Mesothelial cell of epicardium (in vitro differentiated cells): ENCODE results near the gene HYDIN. TPM values are rescaled to one million over a fixed set of nuclear protein-coding genes. Genes with fewer than 3 reads are reported as not detected.

ENCODE experiments used
- DNase-seq, 2 experiments: peaks; one replicate each; pipeline ENCODE4 v3.0.0; 2021; ENCODE audit warnings: low spot score in 2 of 2; ENCODE audit not compliant: unreplicated experiment in 2 of 2
- H3K27ac Mint-ChIP-seq: 2 replicates; pipeline ENCODE4 v1.8.0; 2021; ENCODE audit warnings: mixed read lengths
- H3K27me3 Mint-ChIP-seq: 2 replicates; pipeline ENCODE4 v1.8.0; 2021; ENCODE audit warnings: low read depth, mixed read lengths
- H3K36me3 Mint-ChIP-seq: 2 replicates; pipeline ENCODE4 v1.8.0; 2021; ENCODE audit warnings: mixed read lengths
- H3K4me1 Mint-ChIP-seq: 2 replicates; pipeline ENCODE4 v1.8.0; 2021; ENCODE audit warnings: mixed read lengths
- H3K4me3 Mint-ChIP-seq: 2 replicates; pipeline ENCODE4 v1.8.0; 2021; ENCODE audit warnings: mild to moderate bottlenecking, moderate library complexity, mixed read lengths
- H3K9me3 Mint-ChIP-seq: 2 replicates; pipeline ENCODE4 v1.8.0; 2021; ENCODE audit warnings: mixed read lengths
- total RNA-seq: library from RNA; stranded (reverse); gene quantifications from 3 replicates; pipeline ENCODE4 v1.2.1, GENCODE V29; 2021
- TF ChIP-seq, protein P1 (sequence below): fragments of 200-600 bp; sonication (generic); IDR thresholded peaks from one replicate; pipeline ENCODE4 v1.5.0; 2021; ENCODE audit warnings: antibody characterized with exemption; ENCODE audit not compliant: unreplicated experiment

HYDIN gene
- total RNA-seq, 1 donor from 2014 or later: 0.72 TPM

DNA sequence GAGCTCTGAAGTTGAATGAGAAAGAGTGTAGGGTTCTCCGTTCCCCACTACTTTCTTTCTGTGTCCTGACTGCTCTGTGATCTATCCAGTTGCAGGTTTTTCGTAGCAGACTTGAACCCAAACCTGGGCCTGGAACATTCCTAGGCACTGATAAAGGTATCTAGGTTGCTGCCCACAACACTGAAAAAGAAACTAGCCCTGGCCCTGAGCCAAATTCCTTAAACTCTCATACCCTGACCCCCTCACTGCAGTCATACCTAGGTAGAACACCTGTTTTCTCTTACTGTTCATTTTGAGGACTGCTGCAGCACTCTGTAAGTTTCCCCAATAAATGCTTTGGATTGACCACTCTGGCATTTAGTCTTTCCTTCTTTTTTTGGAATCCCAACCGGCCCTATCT, 5.4 kb downstream of the HYDIN start:
- TF ChIP-seq, protein P1, sequence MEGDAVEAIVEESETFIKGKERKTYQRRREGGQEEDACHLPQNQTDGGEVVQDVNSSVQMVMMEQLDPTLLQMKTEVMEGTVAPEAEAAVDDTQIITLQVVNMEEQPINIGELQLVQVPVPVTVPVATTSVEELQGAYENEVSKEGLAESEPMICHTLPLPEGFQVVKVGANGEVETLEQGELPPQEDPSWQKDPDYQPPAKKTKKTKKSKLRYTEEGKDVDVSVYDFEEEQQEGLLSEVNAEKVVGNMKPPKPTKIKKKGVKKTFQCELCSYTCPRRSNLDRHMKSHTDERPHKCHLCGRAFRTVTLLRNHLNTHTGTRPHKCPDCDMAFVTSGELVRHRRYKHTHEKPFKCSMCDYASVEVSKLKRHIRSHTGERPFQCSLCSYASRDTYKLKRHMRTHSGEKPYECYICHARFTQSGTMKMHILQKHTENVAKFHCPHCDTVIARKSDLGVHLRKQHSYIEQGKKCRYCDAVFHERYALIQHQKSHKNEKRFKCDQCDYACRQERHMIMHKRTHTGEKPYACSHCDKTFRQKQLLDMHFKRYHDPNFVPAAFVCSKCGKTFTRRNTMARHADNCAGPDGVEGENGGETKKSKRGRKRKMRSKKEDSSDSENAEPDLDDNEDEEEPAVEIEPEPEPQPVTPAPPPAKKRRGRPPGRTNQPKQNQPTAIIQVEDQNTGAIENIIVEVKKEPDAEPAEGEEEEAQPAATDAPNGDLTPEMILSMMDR: no peak
- no peak overlapping the region for H3K27ac Mint-ChIP-seq
- H3K36me3 Mint-ChIP-seq: peaks cover 1% of the 10 kb centered on the region
- no peak overlapping the region for H3K4me3 Mint-ChIP-seq
- no peaks in the 10 kb centered on the region for H3K27me3 Mint-ChIP-seq
- DNase-seq: no peak
- H3K9me3 Mint-ChIP-seq: peaks cover 60% of the 10 kb centered on the region
- no peaks in the 10 kb centered on the region for H3K4me1 Mint-ChIP-seq

DNA sequence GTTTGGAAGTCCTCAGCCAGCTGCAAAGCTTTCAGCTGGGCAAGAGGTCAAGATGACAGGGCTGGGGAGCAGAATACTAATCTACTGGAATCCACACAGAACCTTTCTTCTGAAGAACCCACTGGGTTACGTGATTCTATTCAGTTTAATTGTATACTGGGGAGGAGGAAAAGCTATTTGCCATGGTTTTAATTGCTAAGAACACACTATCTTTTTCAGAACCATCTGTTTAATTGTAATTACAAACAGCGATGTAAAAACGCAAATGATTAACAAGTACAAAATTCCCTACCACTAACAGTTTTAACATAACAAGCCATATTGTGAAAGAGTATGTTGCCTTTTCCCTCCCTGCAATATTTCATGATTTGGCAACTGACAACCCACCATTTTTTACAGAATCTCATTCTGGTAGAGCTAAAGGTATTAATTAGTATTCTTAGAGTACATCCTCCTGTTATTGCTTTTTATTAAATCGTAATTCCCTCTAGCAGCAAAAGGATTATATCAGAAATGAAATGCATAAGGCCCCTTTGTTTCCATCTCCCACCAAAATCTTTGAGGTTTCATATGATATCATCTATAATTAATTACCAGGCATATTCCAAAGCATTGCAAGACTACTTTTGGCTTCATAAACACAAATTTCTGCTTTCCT, 12.1 kb downstream of the HYDIN start:
- TF ChIP-seq, protein P1: no peak
- DNase-seq: no peak
- Mint-ChIP-seq H3K36me3 (no peaks in the 10 kb centered on the region), H3K9me3 (peaks cover 18% of the 10 kb centered on the region), H3K27me3 (peaks cover 29% of the 10 kb centered on the region), H3K4me1 (peaks cover 7% of the 10 kb centered on the region), H3K4me3 (no peak overlapping the region), H3K27ac (no peak overlapping the region)

DNA sequence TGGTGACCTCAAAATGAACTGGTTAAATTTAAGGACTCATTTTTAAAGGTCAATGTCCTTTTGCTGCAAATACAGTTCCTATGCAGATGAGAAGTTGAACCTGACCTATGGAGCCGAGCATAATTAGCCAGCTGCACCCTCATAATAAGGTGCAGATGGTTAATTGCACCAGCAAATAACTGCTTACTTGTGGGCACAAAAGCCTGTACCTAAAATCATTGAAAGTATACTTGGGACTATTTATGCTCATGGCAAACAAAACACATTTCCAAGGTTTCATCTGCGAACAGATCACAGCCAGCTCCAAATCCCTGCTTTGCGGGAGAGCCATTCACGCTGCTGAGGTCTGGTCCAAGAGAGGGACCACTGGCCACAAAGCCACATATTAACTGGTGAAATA, 13.0 kb downstream of the HYDIN start:
- Mint-ChIP-seq H3K4me3 (no peak overlapping the region), H3K27ac (no peak overlapping the region), H3K27me3 (peaks cover 31% of the 10 kb centered on the region), H3K36me3 (no peaks in the 10 kb centered on the region), H3K9me3 (peaks cover 8% of the 10 kb centered on the region), H3K4me1 (peaks cover 7% of the 10 kb centered on the region)
- TF ChIP-seq, protein P1: no peak
- no peak for DNase-seq

DNA sequence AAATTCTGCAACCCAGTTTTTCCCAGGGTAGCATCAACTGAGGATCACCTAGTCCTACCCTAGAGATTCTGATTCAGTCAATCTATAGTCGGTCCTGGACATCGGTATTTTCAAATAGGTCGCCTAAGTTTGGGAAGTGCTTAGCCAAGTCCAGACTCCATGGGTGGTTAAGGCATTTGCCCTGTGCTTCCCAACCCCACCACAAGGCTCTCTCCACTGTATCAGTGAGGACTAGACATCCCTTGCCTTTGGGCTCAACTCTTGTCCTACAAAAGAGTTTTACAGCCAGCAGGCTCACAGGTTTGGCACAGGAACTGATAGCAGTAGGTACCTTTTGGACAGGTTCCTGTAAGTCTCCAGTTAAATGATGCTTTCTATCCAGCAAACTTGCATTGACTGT, 13.8 kb downstream of the HYDIN start:
- Mint-ChIP-seq H3K4me1 (peaks cover 7% of the 10 kb centered on the region), H3K9me3 (peaks cover 5% of the 10 kb centered on the region), H3K27ac (no peak overlapping the region), H3K27me3 (peaks cover 35% of the 10 kb centered on the region), H3K4me3 (no peak overlapping the region), H3K36me3 (no peaks in the 10 kb centered on the region)
- TF ChIP-seq, protein P1: no peak
- DNase-seq: no peak

DNA sequence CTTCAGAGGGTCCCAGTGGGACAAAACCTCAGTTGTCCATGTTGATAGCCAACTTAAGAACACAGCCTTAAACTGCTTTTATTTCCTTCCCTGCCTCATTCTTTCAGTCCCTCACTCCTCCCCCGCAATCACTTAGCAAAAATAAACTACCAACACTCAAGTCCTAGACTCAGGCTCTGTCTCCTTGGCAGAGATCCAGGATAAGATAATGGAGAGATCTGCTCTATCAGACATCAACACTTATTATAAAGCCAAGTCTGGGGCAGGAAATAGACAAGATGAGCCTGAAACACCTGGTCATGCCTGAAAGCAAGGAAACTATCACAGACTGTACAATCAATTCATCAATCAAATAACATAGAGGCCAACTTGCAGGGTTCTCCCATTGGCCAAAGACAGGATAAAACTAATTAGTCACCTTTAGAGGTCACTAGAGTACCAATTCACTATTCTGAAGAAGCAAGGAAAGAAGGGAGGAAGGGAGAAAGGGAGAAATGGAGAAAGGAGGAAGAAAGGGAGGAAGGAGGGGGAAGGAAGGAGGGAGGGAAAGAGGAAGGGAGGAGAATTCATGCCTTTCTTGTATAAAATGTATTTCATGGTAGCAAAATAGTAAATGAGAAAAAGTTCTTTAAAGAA, 15.7 kb downstream of the HYDIN start:
- peaks cover 7% of the 10 kb centered on the region for H3K4me1 Mint-ChIP-seq
- no peak overlapping the region for H3K27ac Mint-ChIP-seq
- no peak for DNase-seq
- H3K4me3 Mint-ChIP-seq: no peak overlapping the region
- TF ChIP-seq, protein P1: no peak
- H3K27me3 Mint-ChIP-seq: peaks cover 38% of the 10 kb centered on the region
- peaks cover 1% of the 10 kb centered on the region for H3K36me3 Mint-ChIP-seq
- H3K9me3 Mint-ChIP-seq: peaks cover 12% of the 10 kb centered on the region
